H1 (cell line): ENCODE measurements around the gene PARP1. TPM values are rescaled to one million over a fixed set of nuclear protein-coding genes. Genes with fewer than 3 reads are reported as not detected.

ENCODE experiments used
- CTCF ChIA-PET: fragments of 300-600 bp; sonication (Branson Sonifier 250); formaldehyde crosslinking; loops from one replicate; lab custom pipeline; 2021; ENCODE audit not compliant: partially characterized antibody; lab: Charles Lee
- POLR2A ChIA-PET: fragments of 300-600 bp; sonication (Branson Sonifier 250); formaldehyde crosslinking; loops from one replicate; lab custom pipeline; 2021; ENCODE audit warnings: inconsistent platforms; ENCODE audit not compliant: partially characterized antibody; lab: Charles Lee
- DNase-seq, 2 experiments: peaks; one replicate each; pipeline versions ENCODE4 v3.0.0 to v3.0.0-alpha.2; 2010 to 2022; ENCODE audit warnings: low spot score in 2 of 2, low read depth in 1 of 2, mixed read lengths in 1 of 2
- FAIRE-seq: peaks from 2 replicates; lab custom pipeline; 2011; peaks lifted over from hg19 to GRCh38; lab: Jason Lieb, UNC
- H2AFZ ChIP-seq: 2 replicates; pipeline ENCODE4 v1.8.1; 2012; ENCODE audit warnings: low read length, inconsistent platforms
- H2AK5ac ChIP-seq: 2 replicates; pipeline ENCODE4 v1.6.1; 2013; ENCODE audit warnings: low read depth, low read length
- H2BK120ac ChIP-seq: replicated peaks from 2 replicates; pipeline ENCODE3; 2013; ENCODE audit warnings: low read depth, low read length, inconsistent platforms
- H2BK12ac ChIP-seq: 2 replicates; pipeline ENCODE4 v1.6.1; 2013; ENCODE audit warnings: low read depth, low read length
- H2BK15ac ChIP-seq: 2 replicates; pipeline ENCODE4 v1.6.1; 2013; ENCODE audit warnings: low read length
- H2BK20ac ChIP-seq: 2 replicates; pipeline ENCODE4 v1.6.1; 2013; ENCODE audit warnings: low read length
- H2BK5ac ChIP-seq: 2 replicates; pipeline ENCODE4 v1.6.1; 2013; ENCODE audit warnings: low read depth, low read length
- H3K14ac ChIP-seq: 2 replicates; pipeline ENCODE4 v1.6.1; 2013; ENCODE audit warnings: inconsistent platforms; ENCODE audit not compliant: insufficient read length
- H3K18ac ChIP-seq: 2 replicates; pipeline ENCODE4 v1.6.1; 2013; ENCODE audit warnings: low read length; ENCODE audit errors: extremely low read depth
- H3K23ac ChIP-seq: 2 replicates; pipeline ENCODE4 v1.6.1; 2013; ENCODE audit warnings: inconsistent platforms; ENCODE audit not compliant: insufficient read length
- H3K23me2 ChIP-seq: 2 replicates; pipeline ENCODE4 v1.6.1; 2013; ENCODE audit warnings: low read depth, low read length
- H3K27ac ChIP-seq: 2 replicates; pipeline ENCODE4 v1.6.1; 2011; ENCODE audit warnings: low read depth, low read length, inconsistent platforms
- H3K27me3 ChIP-seq, 4 experiments: replicated peaks in 1 of 4; 1 replicate in 1 of 4; 2 replicates in 3 of 4; pipeline versions ENCODE4 v1.6.1 to v1.8.1; 2011 to 2013; ENCODE audit warnings: low read length in 3 of 4, mild to moderate bottlenecking in 3 of 4, inconsistent platforms in 2 of 4, mixed read lengths in 2 of 4, moderate library complexity in 1 of 4; ENCODE audit not compliant: control insufficient read depth in 3 of 4, insufficient read depth in 3 of 4; ENCODE audit errors: extremely low read depth in 1 of 4
- H3K36me3 ChIP-seq, 4 experiments: 2 replicates each; pipeline versions ENCODE4 v1.6.1 to v1.8.1; 2011 to 2013; ENCODE audit warnings: mild to moderate bottlenecking in 4 of 4, low read length in 3 of 4, moderate library complexity in 2 of 4, control low read depth in 1 of 4, inconsistent platforms in 1 of 4; ENCODE audit not compliant: insufficient read depth in 4 of 4, control insufficient read depth in 2 of 4
- H3K4ac ChIP-seq: replicated peaks from 2 replicates; pipeline ENCODE3; 2013; ENCODE audit warnings: low read length, low read depth, mixed read lengths, inconsistent platforms; ENCODE audit not compliant: insufficient read length
- H3K4me1 ChIP-seq, 4 experiments: replicated peaks in 1 of 4; 1 replicate in 1 of 4; 2 replicates in 3 of 4; pipeline versions ENCODE4 v1.6.1 to v1.8.1; 2011 to 2013; ENCODE audit warnings: low read length in 3 of 4, inconsistent platforms in 2 of 4, mixed read lengths in 1 of 4; ENCODE audit not compliant: insufficient read depth in 4 of 4, control insufficient read depth in 3 of 4
- H3K4me2 ChIP-seq, 2 experiments: 2 replicates each; pipeline versions ENCODE4 v1.6.1 to v1.8.1; 2011 to 2013; ENCODE audit warnings: low read depth in 2 of 2, low read length in 2 of 2, control low read depth in 1 of 2, inconsistent platforms in 1 of 2, mild to moderate bottlenecking in 1 of 2; ENCODE audit not compliant: insufficient read depth in 1 of 2
- H3K4me3 ChIP-seq, 4 experiments: fragments of 200-600, 300-600 bp in 1 of 4; sonication (generic), shearing (Covaris generic), sonication (Bioruptor Twin) in 1 of 4; 2 replicates each; pipeline versions ENCODE4 v1.5.1 to v1.8.1; 2011 to 2016; ENCODE audit warnings: low read length in 4 of 4, low read depth in 3 of 4, control low read depth in 2 of 4, inconsistent platforms in 2 of 4, mild to moderate bottlenecking in 2 of 4, mixed read lengths in 1 of 4, moderate library complexity in 1 of 4; ENCODE audit not compliant: insufficient read depth in 2 of 4; ENCODE audit errors: extremely low read depth in 1 of 4
- H3K56ac ChIP-seq: replicated peaks from 2 replicates; pipeline ENCODE3; 2013; ENCODE audit warnings: low read depth, mild to moderate bottlenecking, mixed read lengths, low read length, inconsistent platforms; ENCODE audit not compliant: insufficient read length
- H3K79me1 ChIP-seq: 2 replicates; pipeline ENCODE4 v1.6.1; 2013; ENCODE audit warnings: low read depth, low read length, control low read depth
- H3K79me2 ChIP-seq, 2 experiments: 2 replicates each; pipeline versions ENCODE4 v1.6.1 to v1.8.1; 2012 to 2013; ENCODE audit warnings: low read length in 2 of 2, mild to moderate bottlenecking in 2 of 2, inconsistent platforms in 1 of 2; ENCODE audit not compliant: insufficient read depth in 2 of 2, control insufficient read depth in 1 of 2
- H3K9ac ChIP-seq, 4 experiments: replicated peaks in 1 of 4; 1 replicate in 1 of 4; 2 replicates in 3 of 4; pipeline versions ENCODE4 v1.6.1 to v1.8.1; 2011 to 2013; ENCODE audit warnings: low read depth in 3 of 4, low read length in 3 of 4, control low read depth in 2 of 4, mild to moderate bottlenecking in 2 of 4, moderate library complexity in 2 of 4, inconsistent platforms in 1 of 4; ENCODE audit errors: extremely low read depth in 1 of 4
- H3K9me3 ChIP-seq, 2 experiments: 2 replicates each; pipeline versions ENCODE4 v1.6.1 to v1.8.1; 2012 to 2013; ENCODE audit warnings: mild to moderate bottlenecking in 2 of 2, moderate library complexity in 2 of 2, control low read depth in 1 of 2, inconsistent platforms in 1 of 2, low read depth in 1 of 2, low read length in 1 of 2, mixed read lengths in 1 of 2; ENCODE audit not compliant: insufficient read depth in 2 of 2
- H4K20me1 ChIP-seq, 2 experiments: replicated peaks in 1 of 2; 2 replicates each; pipeline versions ENCODE3 to v1.8.1; 2011 to 2013; ENCODE audit warnings: inconsistent platforms in 2 of 2, low read length in 2 of 2, mild to moderate bottlenecking in 1 of 2; ENCODE audit not compliant: insufficient read depth in 2 of 2, control insufficient read depth in 1 of 2
- H4K5ac ChIP-seq: 2 replicates; pipeline ENCODE4 v1.6.1; 2013; ENCODE audit warnings: low read length, low read depth, mixed read lengths, inconsistent platforms; ENCODE audit not compliant: insufficient read length
- H4K8ac ChIP-seq: 2 replicates; pipeline ENCODE4 v1.8.0; 2013; ENCODE audit warnings: mild to moderate bottlenecking, moderate library complexity, low read length, inconsistent platforms; ENCODE audit not compliant: insufficient read depth; ENCODE audit errors: extremely low read depth
- H4K91ac ChIP-seq: replicated peaks from 2 replicates; pipeline ENCODE3; 2013; ENCODE audit warnings: low read length, mixed read lengths, inconsistent platforms; ENCODE audit not compliant: insufficient read length
- ATF2 ChIP-seq: IDR thresholded peaks from 2 replicates; pipeline ENCODE4 v1.6.1; 2012; ENCODE audit warnings: low read length, inconsistent platforms
- ATF3 ChIP-seq: IDR thresholded peaks from 2 replicates; pipeline ENCODE4 v1.6.1; 2011; ENCODE audit warnings: low read depth, mild to moderate bottlenecking, low read length; ENCODE audit not compliant: insufficient read depth
- CBX8 ChIP-seq: fragments of 300-800, 300-1000 bp; sonication (generic); IDR thresholded peaks from 2 replicates; pipeline ENCODE4 v1.7.1; 2016; ENCODE audit warnings: low read depth, low read length, borderline replicate concordance
- EGR1 ChIP-seq: IDR thresholded peaks from 2 replicates; pipeline ENCODE4 v1.6.1; 2011; ENCODE audit warnings: low read depth, low read length, borderline replicate concordance
- KDM1A ChIP-seq: fragments of 200-600, 300-600 bp; sonication (generic); IDR thresholded peaks from 2 replicates; pipeline ENCODE4 v1.7.1; 2016; ENCODE audit warnings: mild to moderate bottlenecking, low read length, borderline replicate concordance
- NANOG ChIP-seq: IDR thresholded peaks from 2 replicates; pipeline ENCODE4 v1.6.1; 2011; ENCODE audit warnings: low read length, low read depth, mild to moderate bottlenecking, inconsistent platforms; ENCODE audit not compliant: insufficient read depth, poor library complexity, severe bottlenecking
- POLR2A ChIP-seq, 2 experiments: IDR thresholded peaks; 1 replicate in 1 of 2; 2 replicates in 1 of 2; pipeline ENCODE4 v1.6.1; 2011; ENCODE audit warnings: low read depth in 2 of 2, low read length in 2 of 2, mild to moderate bottlenecking in 2 of 2; ENCODE audit errors: control extremely low read depth in 1 of 2
- SP4 ChIP-seq: IDR thresholded peaks from 2 replicates; pipeline ENCODE4 v1.6.1; 2012; ENCODE audit warnings: low read length, inconsistent platforms
- SRF ChIP-seq: IDR thresholded peaks from 2 replicates; pipeline ENCODE4 v1.6.1; 2011; ENCODE audit warnings: mild to moderate bottlenecking, low read depth, low read length, moderate library complexity
- TAF1 ChIP-seq: IDR thresholded peaks from 2 replicates; pipeline ENCODE4 v1.6.1; 2011; ENCODE audit warnings: mild to moderate bottlenecking, low read depth, low read length
- WGBS, 2 experiments: shearing (Covaris generic) in 1 of 2; methylation state at CpG; one replicate each; pipeline versions ENCODE4 v1.1.6 to v1.1.7; 2013 to 2015; ENCODE audit warnings: low lambda C conversion rate in 2 of 2, mixed read lengths in 2 of 2, inconsistent platforms in 1 of 2, low coverage in 1 of 2, missing lambda C conversion rate in 1 of 2; ENCODE audit not compliant: insufficient replicate concordance in 2 of 2, insufficient coverage in 1 of 2, insufficient read length in 1 of 2; ENCODE audit errors: extremely low coverage in 1 of 2, missing lambda C conversion rate in 1 of 2; 5-methylcytosine and 5-hydroxymethylcytosine counted together
- polyA plus RNA-seq, 7 experiments: library from polyadenylated mRNA; depleted of rRNA in 3 of 7; stranded (reverse) in 5 of 7; unstranded in 2 of 7; fragments of >200 nt in 5 of 7; fragments of 200-250 nt in 2 of 7; gene quantifications; 1 replicate in 5 of 7; 2 replicates in 1 of 7; 4 replicates in 1 of 7; pipeline versions ENCODE4 v1.2.1 to v1.2.3, GENCODE V29; 2011 to 2013; ENCODE audit warnings: missing spikeins in 2 of 7, mixed read lengths in 2 of 7
- total RNA-seq: library from RNA; stranded (reverse); fragmentation: NEBNext Ultra II Directional; extraction: Animal tissue kit (Norgen Biotek cat#: 25700); gene quantifications from 2 replicates; pipeline ENCODE4 v1.2.1, GENCODE V29; 2021

Gene PARP1
- total and polyA plus RNA-seq, 2 of the 8 experiments (the other 6 are each of a cell fraction or from before 2014, with no cell fraction given): 416 to 441 TPM

GRCh38 chr1:226384040-226384439 is 23.9 kb downstream of the PARP1 start:
- Histone ChIP-seq H2BK5ac (no peak overlapping the region), H2BK12ac (no peak overlapping the region), H3K56ac (no peak overlapping the region), H3K79me2 (no peaks in the 10 kb centered on the region), H3K4me1 (no peaks in the 10 kb centered on the region), H4K20me1 (peaks cover 5 to 9% of the 10 kb centered on the region in 2 experiments), H3K4me3 (no peak overlapping the region), H3K23me2 (no peaks in the 10 kb centered on the region), H3K23ac (no peak overlapping the region), H4K5ac (no peak overlapping the region), H3K9me3 (no peaks in the 10 kb centered on the region), H3K9ac (no peak overlapping the region), H2AFZ (no peak overlapping the region), H3K79me1 (peaks cover 6% of the 10 kb centered on the region; the same call in 1 of the 2 replicates), H3K4ac (no peak overlapping the region), H3K14ac (no peak overlapping the region), H3K27me3 (no peaks in the 10 kb centered on the region), H2BK120ac (no peak overlapping the region), H2BK15ac (no peak overlapping the region), H3K27ac (no peak overlapping the region; the same call in 1 of the 2 replicates), H2BK20ac (no peak overlapping the region), H2AK5ac (no peak overlapping the region), H3K4me2 (no peak overlapping the region), H4K8ac (no peak overlapping the region), H4K91ac (no peak overlapping the region), H3K18ac (no peak overlapping the region), H3K36me3 (peaks cover 72 to 100% (median 98%) of the 10 kb centered on the region in 4 experiments)
- TF ChIP-seq ATF3 (no peak), EGR1 (no peak), NANOG (no peak), POLR2A (IDR thresholded peaks at IDR 0.05; ENCODE audit: control extremely low read depth in 1 of 2, low read depth in 2 of 2, low read length in 2 of 2) (no peak), SP4 (no peak), ATF2 (no peak), TAF1 (no peak), KDM1A (no peak), CBX8 (no peak), SRF (no peak)
- WGBS, 2 experiments: 93% methylated on average over 4 of the region's 4 CpGs; no CpG with 5 or more reads in 1 of the 2 experiments
- ChIA-PET POLR2A (interaction anchor here (2.9 kb wide), 1 partner anchor 17 kb away, joined by 13 read pairs; no protein-coding TSS in a partner anchor), CTCF (interaction anchor here (1.2 to 1.6 kb wide), 2 partner anchors 8 to 11 kb away, joined by 4 to 8 read pairs; no protein-coding TSS in a partner anchor)
- no peak for FAIRE-seq
- no peak for DNase-seq
